Measurements from ENCODE around the gene CSF2. TPM values are rescaled to one million over a fixed set of nuclear protein-coding genes. Genes with fewer than 3 reads are reported as not detected.

The CSF2 gene
- under 1 TPM in 1 of 2 donors, not detected in 1; 0.05 TPM for polyA plus RNA-seq

- no peaks in the 10 kb centered on the region for H3K9me3 ChIP-seq (ENCODE audit: control insufficient read depth in 2 of 2, insufficient read depth in 1 of 2, low read depth in 1 of 2, low read length in 1 of 2)
- H3K36me3 ChIP-seq (ENCODE audit: control insufficient read depth in 2 of 2, insufficient read depth in 2 of 2, low read length in 1 of 2), result peaks cover 0 to 2% of the 10 kb centered on the region in 2 donors
- no peak within 1 kb of the TSS for H3K4me3 ChIP-seq (ENCODE audit: low read depth in 1 of 2, low read length in 2 of 2)
- no peaks in the 10 kb centered on the region for H3K27me3 ChIP-seq (ENCODE audit: control insufficient read depth in 1 of 2, insufficient read depth in 2 of 2, low read length in 2 of 2)
- WGBS, 2 donors, result 70 to 77% methylated on average over 12 of the region's 12 CpGs
- H3K27ac ChIP-seq (ENCODE audit: low read depth in 2 of 2, low read length in 1 of 2), result no peak within 1 kb of the TSS
- peaks cover 5 to 14% of the 10 kb centered on the region in 2 donors for H3K4me1 ChIP-seq (ENCODE audit: control insufficient read depth in 2 of 2, insufficient read depth in 2 of 2, low read length in 1 of 2)
These were observed at the start of gene CSF2 for GRCh38 chr5:132073231-132074013. Gene CSF2, plus strand, starts transcription at chr5:132073789. Its CDS starts 35 bp downstream, at chr5:132073824.

- WGBS, 2 donors, result 67 to 85% methylated on average over 4 of the region's 4 CpGs
- no peaks in the 10 kb centered on the region for H3K36me3 ChIP-seq (ENCODE audit: control insufficient read depth in 2 of 2, insufficient read depth in 2 of 2, low read length in 1 of 2)
- no peak overlapping the region for H3K27ac ChIP-seq (ENCODE audit: low read depth in 2 of 2, low read length in 1 of 2)
- no peak overlapping the region for H3K4me3 ChIP-seq (ENCODE audit: low read depth in 1 of 2, low read length in 2 of 2)
- no peaks in the 10 kb centered on the region for H3K27me3 ChIP-seq (ENCODE audit: control insufficient read depth in 1 of 2, insufficient read depth in 2 of 2, low read length in 2 of 2)
- peaks cover 0 to 2% of the 10 kb centered on the region in 2 donors for H3K9me3 ChIP-seq (ENCODE audit: control insufficient read depth in 2 of 2, insufficient read depth in 1 of 2, low read depth in 1 of 2, low read length in 1 of 2)
- peaks cover 0 to 2% of the 10 kb centered on the region in 2 donors for H3K4me1 ChIP-seq (ENCODE audit: control insufficient read depth in 2 of 2, insufficient read depth in 2 of 2, low read length in 1 of 2)
These were observed 49.5 kb upstream of the CSF2 start for GRCh38 chr5:132024117-132024435.

- no peaks in the 10 kb centered on the region for H3K27me3 ChIP-seq (ENCODE audit: control insufficient read depth in 1 of 2, insufficient read depth in 2 of 2, low read length in 2 of 2)
These were observed 48.7 kb upstream of the CSF2 start for GRCh38 chr5:132024789-132025402.

GRCh38 chr5:132025403-132025971, 48.1 kb upstream of the CSF2 start:
- Histone ChIP-seq H3K36me3 (ENCODE audit: control insufficient read depth in 2 of 2, insufficient read depth in 2 of 2, low read length in 1 of 2) (no peaks in the 10 kb centered on the region), H3K4me1 (ENCODE audit: control insufficient read depth in 2 of 2, insufficient read depth in 2 of 2, low read length in 1 of 2) (no peaks in the 10 kb centered on the region), H3K27me3 (ENCODE audit: control insufficient read depth in 1 of 2, insufficient read depth in 2 of 2, low read length in 2 of 2) (no peaks in the 10 kb centered on the region), H3K27ac (ENCODE audit: low read depth in 2 of 2, low read length in 1 of 2) (no peak overlapping the region), H3K9me3 (ENCODE audit: control insufficient read depth in 2 of 2, insufficient read depth in 1 of 2, low read depth in 1 of 2, low read length in 1 of 2) (peaks cover 0 to 2% of the 10 kb centered on the region in 2 donors), H3K4me3 (ENCODE audit: low read depth in 1 of 2, low read length in 2 of 2) (no peak overlapping the region)
- 88 to 89% methylated on average over 7 of the region's 7 CpGs for whole genome bisulfite sequencing, 2 donors

More at GRCh38 chr5:132024789-132025402, 48.7 kb upstream of the CSF2 start:
- H3K4me1 ChIP-seq (ENCODE audit: control insufficient read depth in 2 of 2, insufficient read depth in 2 of 2, low read length in 1 of 2), result peaks cover 0 to under 1% of the 10 kb centered on the region in 2 donors
- H3K27ac ChIP-seq (ENCODE audit: low read depth in 2 of 2, low read length in 1 of 2), result no peak overlapping the region
- no peak overlapping the region for H3K4me3 ChIP-seq (ENCODE audit: low read depth in 1 of 2, low read length in 2 of 2)
- peaks cover 0 to 2% of the 10 kb centered on the region in 2 donors for H3K9me3 ChIP-seq (ENCODE audit: control insufficient read depth in 2 of 2, insufficient read depth in 1 of 2, low read depth in 1 of 2, low read length in 1 of 2)
- H3K36me3 ChIP-seq (ENCODE audit: control insufficient read depth in 2 of 2, insufficient read depth in 2 of 2, low read length in 1 of 2), result no peaks in the 10 kb centered on the region
- 70 to 72% methylated on average over 8 of the region's 8 CpGs for WGBS, 2 donors

- H3K36me3 ChIP-seq (ENCODE audit: control insufficient read depth in 2 of 2, insufficient read depth in 2 of 2, low read length in 1 of 2), result no peaks in the 10 kb centered on the region
- no peak overlapping the region for H3K4me3 ChIP-seq (ENCODE audit: low read depth in 1 of 2, low read length in 2 of 2)
- H3K9me3 ChIP-seq (ENCODE audit: control insufficient read depth in 2 of 2, insufficient read depth in 1 of 2, low read depth in 1 of 2, low read length in 1 of 2), result peaks cover 0 to 2% of the 10 kb centered on the region in 2 donors
- H3K27ac ChIP-seq (ENCODE audit: low read depth in 2 of 2, low read length in 1 of 2), result no peak overlapping the region
- WGBS, 2 donors, result 75 to 76% methylated on average over 5 of the region's 5 CpGs
- H3K4me1 ChIP-seq (ENCODE audit: control insufficient read depth in 2 of 2, insufficient read depth in 2 of 2, low read length in 1 of 2), result no peaks in the 10 kb centered on the region
- no peaks in the 10 kb centered on the region for H3K27me3 ChIP-seq (ENCODE audit: control insufficient read depth in 1 of 2, insufficient read depth in 2 of 2, low read length in 2 of 2)
These were observed 47.0 kb upstream of the CSF2 start for GRCh38 chr5:132026516-132027008.

- no peak overlapping the region for H3K27ac ChIP-seq (ENCODE audit: low read depth in 2 of 2, low read length in 1 of 2)
- no peaks in the 10 kb centered on the region for H3K27me3 ChIP-seq (ENCODE audit: control insufficient read depth in 1 of 2, insufficient read depth in 2 of 2, low read length in 2 of 2)
- H3K36me3 ChIP-seq (ENCODE audit: control insufficient read depth in 2 of 2, insufficient read depth in 2 of 2, low read length in 1 of 2), result no peaks in the 10 kb centered on the region
- no peaks in the 10 kb centered on the region for H3K4me1 ChIP-seq (ENCODE audit: control insufficient read depth in 2 of 2, insufficient read depth in 2 of 2, low read length in 1 of 2)
- H3K4me3 ChIP-seq (ENCODE audit: low read depth in 1 of 2, low read length in 2 of 2), result no peak overlapping the region
- 77 to 86% methylated on average over 2 of the region's 2 CpGs for WGBS, 2 donors
- H3K9me3 ChIP-seq (ENCODE audit: control insufficient read depth in 2 of 2, insufficient read depth in 1 of 2, low read depth in 1 of 2, low read length in 1 of 2), result peaks cover 0 to 2% of the 10 kb centered on the region in 2 donors
These were observed 46.6 kb upstream of the CSF2 start for GRCh38 chr5:132027027-132027426.

GRCh38 chr5:132029609-132030330, 43.8 kb upstream of the CSF2 start:
- H3K9me3 ChIP-seq (ENCODE audit: control insufficient read depth in 2 of 2, insufficient read depth in 1 of 2, low read depth in 1 of 2, low read length in 1 of 2), result no peaks in the 10 kb centered on the region
- H3K4me3 ChIP-seq (ENCODE audit: low read depth in 1 of 2, low read length in 2 of 2), result no peak overlapping the region
- no peaks in the 10 kb centered on the region for H3K4me1 ChIP-seq (ENCODE audit: control insufficient read depth in 2 of 2, insufficient read depth in 2 of 2, low read length in 1 of 2)
- 70 to 85% methylated on average over 4 of the region's 4 CpGs for WGBS, 2 donors
- no peaks in the 10 kb centered on the region for H3K36me3 ChIP-seq (ENCODE audit: control insufficient read depth in 2 of 2, insufficient read depth in 2 of 2, low read length in 1 of 2)
- no peak overlapping the region for H3K27ac ChIP-seq (ENCODE audit: low read depth in 2 of 2, low read length in 1 of 2)
- no peaks in the 10 kb centered on the region for H3K27me3 ChIP-seq (ENCODE audit: control insufficient read depth in 1 of 2, insufficient read depth in 2 of 2, low read length in 2 of 2)

- H3K27ac ChIP-seq (ENCODE audit: low read depth in 2 of 2, low read length in 1 of 2), result no peak overlapping the region
- no peaks in the 10 kb centered on the region for H3K4me1 ChIP-seq (ENCODE audit: control insufficient read depth in 2 of 2, insufficient read depth in 2 of 2, low read length in 1 of 2)
- H3K9me3 ChIP-seq (ENCODE audit: control insufficient read depth in 2 of 2, insufficient read depth in 1 of 2, low read depth in 1 of 2, low read length in 1 of 2), result no peaks in the 10 kb centered on the region
- WGBS, 2 donors, result 90 to 94% methylated on average over 2 of the region's 2 CpGs
- H3K27me3 ChIP-seq (ENCODE audit: control insufficient read depth in 1 of 2, insufficient read depth in 2 of 2, low read length in 2 of 2), result no peaks in the 10 kb centered on the region
- no peak overlapping the region for H3K4me3 ChIP-seq (ENCODE audit: low read depth in 1 of 2, low read length in 2 of 2)
- H3K36me3 ChIP-seq (ENCODE audit: control insufficient read depth in 2 of 2, insufficient read depth in 2 of 2, low read length in 1 of 2), result no peaks in the 10 kb centered on the region
These were observed 43.0 kb upstream of the CSF2 start for GRCh38 chr5:132030610-132031009.

- Histone ChIP-seq H3K9me3 (ENCODE audit: control insufficient read depth in 2 of 2, insufficient read depth in 1 of 2, low read depth in 1 of 2, low read length in 1 of 2) (no peaks in the 10 kb centered on the region), H3K4me3 (ENCODE audit: low read depth in 1 of 2, low read length in 2 of 2) (no peak overlapping the region), H3K27ac (ENCODE audit: low read depth in 2 of 2, low read length in 1 of 2) (no peak overlapping the region), H3K27me3 (ENCODE audit: control insufficient read depth in 1 of 2, insufficient read depth in 2 of 2, low read length in 2 of 2) (no peaks in the 10 kb centered on the region), H3K36me3 (ENCODE audit: control insufficient read depth in 2 of 2, insufficient read depth in 2 of 2, low read length in 1 of 2) (no peaks in the 10 kb centered on the region), H3K4me1 (ENCODE audit: control insufficient read depth in 2 of 2, insufficient read depth in 2 of 2, low read length in 1 of 2) (no peaks in the 10 kb centered on the region)
These were observed 41.4 kb upstream of the CSF2 start for GRCh38 chr5:132032196-132032595.
